NT2/D1 (cell line): ENCODE results near the gene GALNT16.

ENCODE experiments used
- SUZ12 ChIP-seq: IDR thresholded peaks from 2 replicates; pipeline ENCODE4 v1.6.1; 2011; ENCODE audit not compliant: insufficient read length, insufficient read depth; ENCODE audit errors: extremely low read depth
- YY1 ChIP-seq: IDR thresholded peaks from 2 replicates; pipeline ENCODE4 v1.6.1; 2011; ENCODE audit not compliant: insufficient read length, insufficient read depth
- ZNF274 ChIP-seq: IDR thresholded peaks from 2 replicates; pipeline ENCODE4 v1.6.1; 2011; ENCODE audit warnings: mild to moderate bottlenecking, low read depth, low read length

DNA sequence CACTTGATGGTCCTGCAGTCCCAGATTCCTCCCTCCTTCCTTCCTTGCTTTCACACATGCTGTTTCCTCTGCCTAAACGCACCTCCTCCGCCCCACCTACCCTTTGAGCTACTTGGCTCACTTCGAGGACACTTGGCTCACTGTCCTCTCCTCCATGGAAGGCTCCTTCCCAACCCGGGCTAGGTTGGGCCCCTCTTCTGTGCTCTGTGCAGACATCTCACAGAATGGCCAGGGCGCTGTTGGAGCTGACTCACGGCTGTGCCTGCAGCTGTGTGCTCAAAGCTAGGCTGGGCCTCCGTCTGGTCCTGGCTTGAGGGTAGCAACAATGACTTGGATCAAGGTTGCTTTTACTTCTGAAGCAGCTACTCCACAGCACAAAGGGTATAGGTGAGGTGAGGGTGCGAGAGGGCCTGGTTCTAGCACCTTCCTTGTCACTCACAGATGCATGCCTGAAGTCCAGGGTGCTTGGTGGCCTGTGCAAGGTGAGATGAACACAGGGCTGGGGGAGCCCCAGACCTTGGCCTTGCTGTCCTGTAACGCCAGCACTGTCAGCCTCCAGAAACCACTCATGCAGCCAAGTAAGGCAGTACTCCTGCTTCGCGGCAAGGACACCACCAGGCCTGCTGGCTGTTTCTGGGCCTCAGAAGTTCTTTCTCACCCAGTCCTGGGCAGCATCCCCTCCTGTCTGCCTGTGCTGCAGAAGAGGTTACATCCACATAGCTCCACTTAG, 61.8 kb downstream of the GALNT16 start:
- TF ChIP-seq ZNF274 (no peak), YY1 (no peak), SUZ12 (no peak)
